Measurements from ENCODE around the gene FIGN.

The FIGN gene

DNA sequence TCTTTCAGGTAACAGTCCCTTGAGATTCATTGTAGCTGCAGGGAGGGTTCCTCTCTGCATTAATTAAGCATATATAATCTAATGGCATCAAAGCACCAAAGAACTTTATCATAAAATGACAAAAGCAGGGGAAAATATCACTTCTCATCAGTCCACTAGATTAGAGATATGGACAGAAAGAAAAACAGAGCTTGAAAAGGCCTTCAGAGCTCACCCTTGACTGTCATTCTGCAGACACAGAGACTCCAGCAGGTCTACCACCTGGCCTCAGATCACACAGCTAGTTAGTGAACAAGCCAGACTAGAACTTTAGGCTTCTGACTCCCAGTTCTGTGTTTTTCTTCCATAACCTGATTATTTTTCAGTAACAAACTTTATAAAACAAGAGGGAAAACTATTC is 88.5 kb downstream of the FIGN start:
- in situ Hi-C loops (cut with HindIII; ENCODE audit: low pct_ligation_motif_present, low pct_unique_long_range_greater_than_20kb, low sequenced_read_pairs): no loop called here
- no peak for DNase-seq

- no peak for DNase-seq
Observed at GRCh38 chr2:163646687-163647086, 89.1 kb downstream of the FIGN start.

GRCh38 chr2:163644238-163644637 is 91.6 kb downstream of the FIGN start:
- in situ Hi-C loops (cut with HindIII; ENCODE audit: low pct_ligation_motif_present, low pct_unique_long_range_greater_than_20kb, low sequenced_read_pairs): no loop called here
- DNase-seq: no peak

More at GRCh38 chr2:163646687-163647086, 89.1 kb downstream of the FIGN start:
- in situ Hi-C loops (cut with HindIII; ENCODE audit: low pct_ligation_motif_present, low pct_unique_long_range_greater_than_20kb, low sequenced_read_pairs): no loop called here

DNA sequence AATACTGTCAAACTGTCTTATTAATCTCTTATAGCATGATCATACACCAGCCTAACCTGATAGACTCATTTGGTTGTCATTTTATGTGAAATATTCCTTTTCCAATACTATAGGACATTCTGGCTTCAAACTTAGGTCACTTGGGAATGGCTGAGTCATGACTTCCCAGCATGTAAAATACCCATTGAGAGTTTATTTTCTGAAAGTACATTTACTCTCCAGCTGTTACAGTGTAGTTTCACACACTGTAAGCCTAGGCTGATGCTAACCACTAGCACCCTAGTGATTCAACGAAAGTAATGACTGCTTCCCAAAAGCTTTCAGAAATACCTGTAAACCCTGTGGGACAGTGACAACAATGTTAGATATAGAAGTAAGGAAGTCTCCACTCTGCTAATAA is 93.8 kb downstream of the FIGN start:
- DNase-seq: no peak
- in situ Hi-C loops (cut with HindIII; ENCODE audit: low pct_ligation_motif_present, low pct_unique_long_range_greater_than_20kb, low sequenced_read_pairs): no loop called here

GRCh38 chr2:163640542-163641193 is 95.1 kb downstream of the FIGN start:
- no peak for DNase-seq
- in situ Hi-C loops (cut with HindIII; ENCODE audit: low pct_ligation_motif_present, low pct_unique_long_range_greater_than_20kb, low sequenced_read_pairs): no loop called here

DNA sequence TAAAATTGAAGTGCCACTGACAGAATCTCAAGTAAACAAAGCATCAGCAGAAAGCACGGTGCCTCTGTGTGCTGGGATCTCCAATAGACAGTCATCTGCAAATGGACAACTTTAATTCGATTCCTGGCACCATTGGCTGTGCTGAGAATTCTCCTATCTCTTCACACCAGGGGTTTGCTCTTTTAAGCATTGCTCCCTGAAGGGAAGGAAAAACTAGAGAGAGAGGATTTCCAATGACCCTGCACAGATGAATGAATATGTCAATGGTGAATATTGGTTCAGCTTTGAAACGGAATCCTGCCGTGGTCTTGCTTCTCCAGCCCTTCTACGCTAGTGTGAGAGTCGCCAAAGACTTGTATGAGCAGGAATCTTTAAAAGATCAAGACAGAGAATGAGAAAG is 97.9 kb downstream of the FIGN start:
- in situ Hi-C loops (cut with HindIII; ENCODE audit: low pct_ligation_motif_present, low pct_unique_long_range_greater_than_20kb, low sequenced_read_pairs): no loop called here

GRCh38 chr2:163633291-163633690 is 102.5 kb downstream of the FIGN start:
- no peak for DNase-seq
- in situ Hi-C loops (cut with HindIII; ENCODE audit: low pct_ligation_motif_present, low pct_unique_long_range_greater_than_20kb, low sequenced_read_pairs): no loop called here

More for the DNA sequence above, 97.9 kb downstream of the FIGN start:
- no peak for DNase-seq

DNA sequence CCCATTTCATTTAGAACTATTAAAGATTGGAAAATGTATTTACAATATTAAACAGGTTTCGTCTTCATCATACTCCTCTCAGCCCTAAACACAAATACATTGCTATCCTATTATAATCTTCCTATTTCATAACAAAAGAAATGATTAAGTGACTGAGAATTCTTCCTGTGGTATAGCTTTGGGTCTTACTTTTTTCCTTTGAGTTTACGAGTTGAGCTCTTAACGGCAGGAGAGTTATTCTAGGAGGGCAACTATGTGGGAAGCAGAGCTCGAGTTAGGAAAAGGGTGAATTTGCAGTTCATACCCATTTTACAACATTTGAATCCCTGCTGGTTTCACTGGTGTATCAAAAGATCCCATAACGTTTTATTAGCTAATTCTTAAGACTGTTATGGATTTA is 105.0 kb downstream of the FIGN start:
- in situ Hi-C loops (cut with HindIII; ENCODE audit: low pct_ligation_motif_present, low pct_unique_long_range_greater_than_20kb, low sequenced_read_pairs): no loop called here

GRCh38 chr2:163626639-163627109 is 109.1 kb downstream of the FIGN start:
- in situ Hi-C loops (cut with HindIII; ENCODE audit: low pct_ligation_motif_present, low pct_unique_long_range_greater_than_20kb, low sequenced_read_pairs): no loop called here
- DNase-seq: no peak

More for the DNA sequence above, 105.0 kb downstream of the FIGN start:
- DNase-seq: no peak

DNA sequence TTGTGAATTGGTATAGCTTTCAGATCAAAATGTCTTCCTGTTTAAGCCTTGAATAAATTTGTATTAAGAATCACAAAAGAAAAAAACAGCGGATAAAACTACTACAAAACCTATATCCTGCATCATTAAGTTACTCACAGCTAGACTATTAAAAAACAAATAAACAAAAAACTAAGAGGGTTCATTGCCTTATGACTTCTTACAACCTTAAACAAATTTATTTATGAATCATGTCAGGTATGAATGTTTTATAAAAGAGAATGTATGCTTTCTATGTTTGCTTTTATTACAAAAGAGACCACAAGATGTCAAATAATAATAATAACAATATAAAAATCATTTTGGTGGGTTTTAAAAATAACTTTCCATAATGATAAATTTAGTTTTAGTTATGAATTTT is 109.6 kb downstream of the FIGN start:
- no peak for DNase-seq
- in situ Hi-C loops (cut with HindIII; ENCODE audit: low pct_ligation_motif_present, low pct_unique_long_range_greater_than_20kb, low sequenced_read_pairs): no loop called here

GRCh38 chr2:163625632-163626031 is 110.2 kb downstream of the FIGN start:
- DNase-seq: no peak
- in situ Hi-C loops (cut with HindIII; ENCODE audit: low pct_ligation_motif_present, low pct_unique_long_range_greater_than_20kb, low sequenced_read_pairs): no loop called here

DNA sequence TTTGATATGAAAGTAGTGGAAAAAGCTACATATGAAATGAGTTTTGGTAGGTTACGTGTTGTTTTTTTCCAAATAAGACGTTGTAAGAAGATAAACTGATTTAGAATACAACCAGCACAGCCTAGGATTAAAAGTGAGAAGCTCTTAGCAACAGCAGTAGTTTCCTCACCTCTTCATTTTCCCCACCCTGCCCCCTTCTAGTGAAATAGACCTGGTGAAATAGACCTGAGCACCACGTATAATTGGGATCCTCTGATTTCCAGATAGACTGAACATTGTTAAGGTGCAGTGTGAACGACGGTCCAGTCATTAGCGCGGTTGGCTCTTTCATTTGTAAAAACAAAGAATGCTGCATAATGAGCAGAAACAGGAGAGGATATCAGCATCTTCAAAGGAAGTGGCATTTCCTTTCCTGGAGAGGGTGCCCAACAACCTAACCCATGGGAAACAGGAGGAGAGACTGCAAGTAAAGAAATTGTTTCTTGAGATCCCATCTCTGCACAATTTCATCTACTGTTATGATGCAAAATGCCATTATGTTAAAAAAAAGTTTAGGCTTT is 114.3 kb downstream of the FIGN start:
- in situ Hi-C loops (cut with HindIII; ENCODE audit: low pct_ligation_motif_present, low pct_unique_long_range_greater_than_20kb, low sequenced_read_pairs): no loop called here

DNA sequence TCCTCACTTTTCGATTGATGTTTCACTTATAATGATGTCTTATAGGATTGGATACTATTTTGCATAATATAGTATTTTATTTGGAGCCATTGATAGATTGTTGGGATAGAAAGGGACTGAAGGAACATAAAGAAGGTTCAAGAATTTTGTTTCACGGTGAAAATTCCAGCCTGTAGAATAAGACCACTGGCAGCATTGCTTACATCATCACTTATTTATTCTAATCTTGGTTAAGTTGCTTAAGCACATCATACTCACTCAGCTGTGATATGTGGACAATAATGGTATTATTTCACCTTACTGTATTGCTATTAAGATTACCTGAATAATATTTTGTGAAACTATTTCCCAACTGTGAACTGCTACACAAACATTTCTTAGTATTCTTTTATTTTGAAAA is 118.3 kb downstream of the FIGN start:
- DNase-seq: no peak
- in situ Hi-C loops (cut with HindIII; ENCODE audit: low pct_ligation_motif_present, low pct_unique_long_range_greater_than_20kb, low sequenced_read_pairs): no loop called here

More for the DNA sequence above, 114.3 kb downstream of the FIGN start:
- no peak for DNase-seq

GRCh38 chr2:163613266-163613731 is 122.5 kb downstream of the FIGN start:
- in situ Hi-C loops (cut with HindIII; ENCODE audit: low pct_ligation_motif_present, low pct_unique_long_range_greater_than_20kb, low sequenced_read_pairs): no loop called here
- DNase-seq: no peak

- in situ Hi-C loops (cut with HindIII; ENCODE audit: low pct_ligation_motif_present, low pct_unique_long_range_greater_than_20kb, low sequenced_read_pairs): no loop called here
- DNase-seq: no peak
Observed at GRCh38 chr2:163612332-163612731, 123.5 kb downstream of the FIGN start.

DNA sequence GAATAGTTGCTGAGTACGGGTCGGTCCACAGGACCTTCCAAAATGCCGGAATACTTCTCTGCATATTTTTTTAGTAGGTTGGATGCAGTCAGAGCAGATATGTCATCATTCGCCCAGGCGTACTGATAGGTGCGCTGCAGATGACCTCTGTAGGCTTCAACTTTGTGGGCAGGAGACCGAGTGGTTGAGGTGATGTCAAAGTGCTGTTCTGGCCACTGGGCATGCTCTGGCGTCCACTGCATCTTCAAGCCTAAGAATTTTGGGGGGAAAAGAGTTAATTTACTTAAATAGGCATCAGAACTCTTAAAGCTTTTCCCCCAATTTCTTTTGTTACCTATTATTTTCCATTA is 124.3 kb downstream of the FIGN start:
- no peak for DNase-seq
- in situ Hi-C loops (cut with HindIII; ENCODE audit: low pct_ligation_motif_present, low pct_unique_long_range_greater_than_20kb, low sequenced_read_pairs): no loop called here

DNA sequence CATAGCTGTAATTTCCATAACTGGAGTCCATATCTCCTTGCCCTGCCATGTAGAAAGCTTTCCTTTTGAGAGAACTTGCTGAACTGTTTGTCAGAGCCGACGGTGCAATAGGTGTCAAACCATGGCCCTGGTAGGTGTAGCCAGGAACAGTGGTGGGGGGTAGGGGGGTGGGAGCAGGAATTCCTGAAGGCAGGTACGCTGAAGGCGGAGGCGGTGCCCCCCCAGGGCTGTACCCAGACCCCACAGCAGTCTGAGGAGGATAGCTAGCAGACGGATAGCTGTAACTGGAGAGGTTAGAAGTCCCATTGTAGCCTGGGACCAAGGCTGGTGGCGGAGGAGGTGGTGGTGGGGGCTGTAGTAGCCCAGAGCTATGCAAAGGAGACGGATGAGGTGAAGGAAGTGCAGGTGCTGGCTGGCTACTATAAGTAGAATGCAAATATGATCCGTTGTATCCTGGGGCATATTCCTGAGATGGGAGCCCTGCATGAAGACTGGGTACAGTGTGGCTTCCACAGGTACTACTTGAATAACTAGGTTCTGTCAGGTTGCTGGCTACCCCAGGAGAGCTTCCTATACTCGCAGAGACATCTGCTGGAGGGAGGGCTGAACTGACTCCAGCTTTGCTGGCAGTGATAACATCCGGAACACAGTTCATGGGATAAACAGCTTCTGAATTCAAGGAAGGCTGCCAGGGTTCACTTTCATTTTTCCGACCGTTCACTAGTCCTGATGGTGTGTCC is 124.8 kb downstream of the FIGN start:
- peak; percentile 39 for DNase-seq
- in situ Hi-C loops (cut with HindIII; ENCODE audit: low pct_ligation_motif_present, low pct_unique_long_range_greater_than_20kb, low sequenced_read_pairs): no loop called here

GRCh38 chr2:163607630-163608029 is 128.2 kb downstream of the FIGN start:
- in situ Hi-C loops (cut with HindIII; ENCODE audit: low pct_ligation_motif_present, low pct_unique_long_range_greater_than_20kb, low sequenced_read_pairs): no loop called here
- DNase-seq: no peak

DNA sequence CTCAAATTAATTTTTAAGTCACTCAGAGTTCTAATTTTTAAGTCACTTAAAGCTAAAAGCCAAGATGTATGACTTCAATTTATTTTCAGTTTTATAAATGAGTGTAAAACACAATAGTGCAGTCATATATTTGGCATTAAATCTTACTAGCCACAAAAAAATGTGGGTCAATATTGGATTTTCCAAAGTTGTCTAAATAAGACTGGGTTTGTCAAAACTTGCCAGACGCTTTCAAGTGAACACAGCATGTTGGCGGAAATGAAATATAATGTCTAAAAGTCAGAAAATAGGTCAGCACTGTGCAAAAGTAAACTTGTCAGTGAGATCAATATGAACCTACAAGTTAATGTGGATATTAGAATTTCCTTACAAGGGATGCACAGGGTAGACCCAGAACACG is 128.9 kb downstream of the FIGN start:
- DNase-seq: no peak
- in situ Hi-C loops (cut with HindIII; ENCODE audit: low pct_ligation_motif_present, low pct_unique_long_range_greater_than_20kb, low sequenced_read_pairs): no loop called here

DNA sequence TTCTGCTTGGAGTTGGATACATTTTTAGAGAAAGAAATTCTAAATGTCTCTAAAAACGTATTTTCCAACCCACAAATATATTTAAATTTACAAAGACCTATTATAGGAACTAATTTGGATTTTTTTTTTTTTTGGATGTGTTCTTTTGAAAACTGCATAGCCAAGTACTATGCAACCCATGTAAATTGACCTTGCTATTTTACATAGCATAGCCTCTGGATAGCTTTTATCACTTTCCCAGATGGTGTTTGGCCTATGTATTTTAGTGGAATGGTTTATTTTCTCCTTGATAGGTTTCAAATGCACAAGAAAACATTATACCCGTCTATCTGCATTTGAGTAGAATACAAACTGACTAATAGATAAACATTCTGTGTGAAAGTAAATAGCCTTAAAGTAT is 130.0 kb downstream of the FIGN start:
- in situ Hi-C loops (cut with HindIII; ENCODE audit: low pct_ligation_motif_present, low pct_unique_long_range_greater_than_20kb, low sequenced_read_pairs): no loop called here
- DNase-seq: no peak

All from ACHN (cell line).